Measurements from ENCODE around the gene NCKAP5. TPM values are rescaled to one million over a fixed set of nuclear protein-coding genes. Genes with fewer than 3 reads are reported as not detected.

The NCKAP5 gene
- total RNA-seq, 2 donors from 2014 or later: not detected

DNA sequence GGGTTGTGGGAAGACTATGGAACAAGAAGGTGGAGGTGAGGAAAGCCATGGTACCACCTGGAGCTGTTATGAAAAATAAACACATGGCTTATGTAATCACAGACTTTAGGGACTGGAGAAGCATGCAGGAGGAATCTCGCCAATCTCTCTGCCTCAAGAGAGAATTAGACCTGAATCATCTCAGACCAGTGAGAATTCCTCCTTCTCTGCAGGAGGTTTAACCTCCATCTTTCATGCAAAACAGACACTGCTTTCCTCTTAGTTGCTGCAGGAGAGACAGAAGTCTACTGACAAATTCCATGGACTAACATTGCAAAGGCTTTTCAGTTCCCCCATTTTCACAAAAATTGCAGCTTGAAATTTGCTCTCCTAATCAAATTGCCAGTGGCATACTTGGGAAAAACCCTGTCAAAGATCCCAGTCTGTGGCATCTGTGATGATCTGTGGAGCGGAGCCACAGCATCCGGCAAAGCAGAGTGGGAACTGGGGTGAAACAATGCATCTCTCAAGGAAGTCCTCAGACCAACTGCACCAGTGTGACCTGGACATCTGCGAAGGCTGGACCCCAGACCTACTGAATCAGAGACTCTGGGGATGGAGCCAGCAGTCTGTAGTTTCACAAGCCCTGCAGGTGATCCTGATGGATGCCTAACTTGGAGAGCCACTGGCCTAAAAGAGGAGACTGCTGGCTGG lies 28.6 kb upstream of the NCKAP5 start:
- no peak overlapping the region for H3K4me3 Mint-ChIP-seq
- no peak overlapping the region for H3K27ac Mint-ChIP-seq
- no peaks in the 10 kb centered on the region for H3K9me3 ChIP-seq (ENCODE audit: control insufficient read depth, low read length, poor library complexity, severe bottlenecking)
- no peak for DNase-seq
- no peak for ATAC-seq
- no peaks in the 10 kb centered on the region for H3K27me3 Mint-ChIP-seq
- no peaks in the 10 kb centered on the region for H3K36me3 Mint-ChIP-seq (ENCODE audit: low read depth)
- H3K4me1 Mint-ChIP-seq: no peaks in the 10 kb centered on the region

- H3K4me3 Mint-ChIP-seq: no peak overlapping the region
- H3K36me3 Mint-ChIP-seq (ENCODE audit: low read depth): no peaks in the 10 kb centered on the region
- no peaks in the 10 kb centered on the region for H3K4me1 Mint-ChIP-seq
- H3K27ac Mint-ChIP-seq: no peak overlapping the region
- no peak for ATAC-seq
- H3K9me3 ChIP-seq (ENCODE audit: control insufficient read depth, low read length, poor library complexity, severe bottlenecking): no peaks in the 10 kb centered on the region
- DNase-seq: no peak
- no peaks in the 10 kb centered on the region for H3K27me3 Mint-ChIP-seq
These were observed 22.9 kb upstream of the NCKAP5 start for GRCh38 chr2:133591164-133591563.

DNA sequence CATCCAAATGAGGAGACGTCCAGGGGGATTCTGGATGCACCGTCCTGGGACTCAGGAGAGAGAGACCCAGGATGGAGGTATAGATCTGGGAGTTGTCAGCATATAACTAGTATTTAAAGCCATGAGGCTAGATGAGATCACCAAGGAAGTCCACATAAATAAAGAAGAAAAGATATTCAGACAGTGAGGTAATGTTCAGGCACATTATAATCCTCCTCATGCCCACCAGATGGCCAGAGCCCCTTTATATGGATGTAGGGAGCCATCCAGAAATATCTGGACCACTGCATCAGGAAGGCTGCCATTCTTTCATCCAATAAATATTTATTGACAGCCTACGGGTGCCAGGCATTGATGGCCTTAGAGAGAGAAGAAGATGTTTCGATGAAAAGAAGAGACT lies 21.2 kb upstream of the NCKAP5 start:
- Mint-ChIP-seq H3K27ac (no peak overlapping the region), H3K4me1 (no peaks in the 10 kb centered on the region), H3K27me3 (no peaks in the 10 kb centered on the region), H3K4me3 (no peak overlapping the region), H3K36me3 (ENCODE audit: low read depth) (no peaks in the 10 kb centered on the region)
- DNase-seq (no peak), ATAC-seq (no peak)
- no peaks in the 10 kb centered on the region for H3K9me3 ChIP-seq (ENCODE audit: control insufficient read depth, low read length, poor library complexity, severe bottlenecking)

DNA sequence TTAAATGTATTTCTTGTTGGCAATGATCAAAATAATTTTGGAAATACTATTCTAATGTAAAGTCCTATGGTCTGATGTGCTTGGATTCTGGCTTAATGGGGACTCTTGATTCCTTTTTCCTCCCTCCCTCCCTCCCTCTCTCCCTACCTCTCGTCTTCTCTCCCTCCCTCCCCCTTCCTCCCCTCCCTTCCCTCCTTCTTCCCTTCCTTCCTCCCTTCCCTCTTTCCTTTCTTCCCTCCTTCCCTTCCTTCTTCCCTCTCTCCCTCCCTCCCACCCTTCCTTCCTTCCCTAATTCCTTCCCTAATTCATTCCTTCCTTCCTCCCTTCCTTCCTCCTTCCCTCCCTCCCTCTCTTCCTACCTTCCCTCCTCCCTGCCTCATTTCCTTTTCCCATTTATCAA lies 19.9 kb upstream of the NCKAP5 start:
- Mint-ChIP-seq H3K36me3 (ENCODE audit: low read depth) (no peaks in the 10 kb centered on the region), H3K4me1 (no peaks in the 10 kb centered on the region), H3K27ac (no peak overlapping the region), H3K27me3 (no peaks in the 10 kb centered on the region), H3K4me3 (no peak overlapping the region)
- DNase-seq (no peak), ATAC-seq (no peak)
- no peaks in the 10 kb centered on the region for H3K9me3 ChIP-seq (ENCODE audit: control insufficient read depth, low read length, poor library complexity, severe bottlenecking)

DNA sequence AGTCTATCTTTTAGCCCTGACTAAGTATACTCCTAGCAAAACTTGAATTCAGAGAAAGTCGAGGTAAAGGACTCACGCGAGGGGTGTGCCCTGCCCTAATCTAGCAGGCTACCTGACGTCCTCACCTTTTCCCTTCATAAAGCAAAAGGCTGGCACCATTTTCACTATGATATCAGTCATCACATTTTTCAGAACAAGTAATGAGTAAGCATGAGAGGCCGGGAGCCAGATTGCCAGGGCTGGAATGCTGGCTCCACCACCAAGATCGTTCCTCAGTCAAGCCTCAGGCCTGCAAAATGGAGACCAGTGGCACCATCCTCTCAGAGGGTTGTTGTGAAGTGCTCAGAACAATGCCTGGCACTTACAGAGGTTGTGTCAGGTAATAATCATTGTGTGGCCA lies 18.7 kb upstream of the NCKAP5 start:
- no peak overlapping the region for H3K4me3 Mint-ChIP-seq
- no peaks in the 10 kb centered on the region for H3K4me1 Mint-ChIP-seq
- H3K9me3 ChIP-seq (ENCODE audit: control insufficient read depth, low read length, poor library complexity, severe bottlenecking): no peaks in the 10 kb centered on the region
- ATAC-seq: no peak
- no peak overlapping the region for H3K27ac Mint-ChIP-seq
- no peak for DNase-seq
- H3K27me3 Mint-ChIP-seq: no peaks in the 10 kb centered on the region
- H3K36me3 Mint-ChIP-seq (ENCODE audit: low read depth): no peaks in the 10 kb centered on the region

DNA sequence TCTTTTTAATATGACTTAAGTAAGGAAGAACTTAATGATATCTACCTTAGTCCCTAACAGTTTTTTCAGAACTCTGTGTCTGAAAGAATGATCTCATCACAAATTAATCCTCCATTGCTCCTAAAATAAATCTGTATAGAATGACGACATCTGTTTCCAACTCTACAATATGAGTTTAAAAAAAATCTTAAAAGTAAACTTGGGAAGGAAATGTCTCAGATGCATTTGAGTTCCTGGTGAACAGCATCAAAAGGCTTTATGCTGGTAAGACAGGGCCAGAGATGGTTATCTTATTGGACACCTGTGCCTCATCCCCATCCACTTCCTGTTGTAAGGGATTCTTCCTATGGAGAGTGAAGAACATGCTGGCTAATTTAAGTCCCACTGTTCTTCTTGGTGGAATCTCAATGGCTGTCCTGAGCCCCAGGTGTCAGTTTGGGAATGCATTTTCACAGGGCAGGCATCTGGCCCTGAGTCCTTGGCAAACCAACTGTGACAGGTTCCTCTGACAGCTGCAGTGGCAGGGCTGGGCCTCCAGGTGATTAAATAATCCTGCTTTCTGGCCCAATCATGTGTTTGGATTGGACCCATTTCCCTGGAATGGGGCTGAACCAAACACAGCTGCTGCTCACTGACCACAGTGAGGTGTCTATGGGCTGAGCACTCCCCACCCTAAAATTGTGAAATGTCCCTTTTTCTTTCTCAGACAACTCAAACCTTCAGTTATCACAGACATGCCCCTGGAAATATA lies 12.9 kb upstream of the NCKAP5 start:
- H3K27ac Mint-ChIP-seq: no peak overlapping the region
- H3K36me3 Mint-ChIP-seq (ENCODE audit: low read depth): no peaks in the 10 kb centered on the region
- H3K9me3 ChIP-seq (ENCODE audit: control insufficient read depth, low read length, poor library complexity, severe bottlenecking): no peaks in the 10 kb centered on the region
- no peaks in the 10 kb centered on the region for H3K27me3 Mint-ChIP-seq
- DNase-seq (no peak), ATAC-seq (no peak)
- no peaks in the 10 kb centered on the region for H3K4me1 Mint-ChIP-seq
- no peak overlapping the region for H3K4me3 Mint-ChIP-seq

GRCh38 chr2:133579274-133579673 lies 11.0 kb upstream of the NCKAP5 start:
- no peaks in the 10 kb centered on the region for H3K9me3 ChIP-seq (ENCODE audit: control insufficient read depth, low read length, poor library complexity, severe bottlenecking)
- Mint-ChIP-seq H3K36me3 (ENCODE audit: low read depth) (no peaks in the 10 kb centered on the region), H3K4me1 (no peaks in the 10 kb centered on the region), H3K27me3 (no peaks in the 10 kb centered on the region), H3K27ac (no peak overlapping the region), H3K4me3 (no peak overlapping the region)
- ATAC-seq (no peak), DNase-seq (no peak)

GRCh38 chr2:133576714-133577113 lies 8.5 kb upstream of the NCKAP5 start:
- Mint-ChIP-seq H3K27ac (no peak overlapping the region), H3K4me1 (no peaks in the 10 kb centered on the region), H3K36me3 (ENCODE audit: low read depth) (no peaks in the 10 kb centered on the region), H3K4me3 (no peak overlapping the region), H3K27me3 (peaks cover 7% of the 10 kb centered on the region)
- ATAC-seq (no peak), DNase-seq (no peak)
- H3K9me3 ChIP-seq (ENCODE audit: control insufficient read depth, low read length, poor library complexity, severe bottlenecking): no peaks in the 10 kb centered on the region

DNA sequence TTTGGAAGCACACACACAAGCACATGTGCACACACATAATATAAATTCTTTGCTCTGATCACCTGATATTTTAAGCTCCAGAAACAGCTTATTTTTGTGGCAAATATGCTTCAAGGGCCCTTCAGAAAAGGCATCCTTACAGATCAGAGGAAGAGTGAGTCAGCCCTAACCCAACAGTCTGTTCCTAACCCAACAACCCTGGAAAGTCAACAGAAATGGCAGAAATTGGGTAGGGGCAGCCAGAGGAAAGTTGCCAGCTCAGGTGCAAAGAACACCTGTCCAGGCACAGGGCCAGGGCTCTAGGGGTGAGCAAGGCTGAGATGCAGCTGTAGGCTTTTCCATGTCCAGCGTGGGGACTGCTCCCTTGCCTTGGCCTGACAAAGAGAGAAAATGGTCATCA lies 6.4 kb upstream of the NCKAP5 start:
- Mint-ChIP-seq H3K27me3 (peaks cover 8% of the 10 kb centered on the region), H3K4me3 (no peak overlapping the region), H3K4me1 (no peaks in the 10 kb centered on the region), H3K36me3 (ENCODE audit: low read depth) (no peaks in the 10 kb centered on the region), H3K27ac (no peak overlapping the region)
- ATAC-seq (no peak), DNase-seq (no peak)
- no peaks in the 10 kb centered on the region for H3K9me3 ChIP-seq (ENCODE audit: control insufficient read depth, low read length, poor library complexity, severe bottlenecking)

DNA sequence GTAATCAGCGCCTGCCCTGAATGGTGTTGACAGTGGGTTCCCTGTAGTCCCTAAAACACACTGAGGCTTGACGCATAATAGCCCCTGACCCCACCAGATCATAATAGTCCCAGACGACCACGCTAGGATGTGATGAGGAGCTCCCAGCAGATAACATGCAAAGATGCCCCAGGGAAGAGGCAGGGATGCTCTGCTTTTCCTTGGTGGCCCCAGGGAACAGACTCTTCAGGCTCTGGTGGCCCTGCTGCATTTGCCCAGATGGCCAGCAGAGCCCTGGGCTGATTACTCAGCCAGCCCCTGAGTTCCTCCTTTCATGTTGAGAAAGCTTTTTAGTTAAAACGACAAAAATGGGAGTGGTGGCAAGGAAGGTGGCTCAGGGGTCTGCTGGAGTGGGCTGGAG lies 5.9 kb upstream of the NCKAP5 start:
- H3K27ac Mint-ChIP-seq: no peak overlapping the region

GRCh38 chr2:133573491-133574162 lies 5.4 kb upstream of the NCKAP5 start:
- Mint-ChIP-seq H3K27me3 (peaks cover 18% of the 10 kb centered on the region), H3K27ac (no peak overlapping the region), H3K36me3 (ENCODE audit: low read depth) (no peaks in the 10 kb centered on the region), H3K4me3 (no peak overlapping the region), H3K4me1 (no peaks in the 10 kb centered on the region)
- H3K9me3 ChIP-seq (ENCODE audit: control insufficient read depth, low read length, poor library complexity, severe bottlenecking): no peaks in the 10 kb centered on the region
- DNase-seq (no peak), ATAC-seq (no peak)

More for the DNA sequence above, 5.9 kb upstream of the NCKAP5 start:
- no peaks in the 10 kb centered on the region for H3K36me3 Mint-ChIP-seq (ENCODE audit: low read depth)
- no peak for DNase-seq
- no peak for ATAC-seq
- no peaks in the 10 kb centered on the region for H3K9me3 ChIP-seq (ENCODE audit: control insufficient read depth, low read length, poor library complexity, severe bottlenecking)
- no peaks in the 10 kb centered on the region for H3K4me1 Mint-ChIP-seq
- no peak overlapping the region for H3K4me3 Mint-ChIP-seq
- peaks cover 12% of the 10 kb centered on the region for H3K27me3 Mint-ChIP-seq

DNA sequence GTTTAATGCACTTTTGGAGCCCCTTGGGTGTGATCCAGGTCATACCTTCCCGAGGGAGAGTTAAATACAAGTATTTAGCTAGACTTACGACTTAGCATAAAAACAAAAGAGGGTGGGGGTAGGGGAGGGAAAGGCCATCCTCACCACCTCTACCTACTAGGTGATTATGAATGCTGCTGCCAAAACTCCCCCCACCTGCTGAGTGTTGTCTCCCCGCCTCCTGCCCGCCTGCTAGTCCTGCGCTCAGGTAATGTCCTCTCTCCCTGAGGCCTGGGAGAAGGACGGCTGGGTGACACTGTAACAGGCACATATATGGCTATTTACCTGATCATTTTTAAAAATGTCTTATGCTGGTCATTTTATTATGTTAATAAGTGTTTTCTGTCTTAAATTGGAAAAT lies 3.0 kb upstream of the NCKAP5 start:
- Mint-ChIP-seq H3K27me3 (peaks cover 38% of the 10 kb centered on the region), H3K4me1 (no peaks in the 10 kb centered on the region), H3K36me3 (ENCODE audit: low read depth) (no peaks in the 10 kb centered on the region), H3K4me3 (no peak overlapping the region), H3K27ac (no peak overlapping the region)
- ATAC-seq: no peak
- no peak for DNase-seq
- no peaks in the 10 kb centered on the region for H3K9me3 ChIP-seq (ENCODE audit: control insufficient read depth, low read length, poor library complexity, severe bottlenecking)

DNA sequence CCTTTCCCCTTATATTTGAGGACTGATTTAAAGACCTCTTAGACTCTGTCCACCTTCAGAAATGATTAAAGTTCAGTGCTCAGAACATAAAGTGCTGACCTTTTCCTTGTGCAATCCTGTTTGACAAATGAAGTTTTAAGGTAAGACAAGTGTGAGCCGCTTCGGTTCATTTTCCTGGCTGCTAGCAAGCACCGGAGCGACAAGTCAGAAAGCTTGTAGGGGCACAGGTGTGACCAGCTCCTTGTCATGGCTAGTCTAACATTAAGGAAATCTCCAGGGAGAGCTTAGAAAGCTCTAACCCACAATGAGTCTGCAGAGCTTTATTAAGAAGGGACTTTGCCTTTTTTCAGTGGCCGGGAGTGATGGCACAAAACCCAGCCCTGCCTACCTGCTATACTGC lies 2.3 kb upstream of the NCKAP5 start:
- no peak overlapping the region for H3K4me3 Mint-ChIP-seq
- ATAC-seq (no peak), DNase-seq (no peak)
- H3K27me3 Mint-ChIP-seq: peaks cover 43% of the 10 kb centered on the region
- no peaks in the 10 kb centered on the region for H3K9me3 ChIP-seq (ENCODE audit: control insufficient read depth, low read length, poor library complexity, severe bottlenecking)
- peaks cover 2% of the 10 kb centered on the region for H3K4me1 Mint-ChIP-seq
- no peaks in the 10 kb centered on the region for H3K36me3 Mint-ChIP-seq (ENCODE audit: low read depth)
- H3K27ac Mint-ChIP-seq: no peak overlapping the region

Measured in T-helper 17 cell (primary cell).